DND-41 (cell line): Measurements from ENCODE around the gene MOXD1.

Experiments used
- ATAC-seq: fragments of 200-7000 bp; cut with Tn5 transposase; 3 replicates; pipeline ENCODE4 v1.9.1; 2021; ENCODE audit warnings: low read depth; ENCODE audit not compliant: insufficient read depth
- DNase-seq: peaks from one replicate; pipeline ENCODE4 v3.0.0-alpha.2; 2020
- H2AFZ ChIP-seq: 2 replicates; pipeline ENCODE4 v1.6.0; 2012; ENCODE audit warnings: low read depth, low read length
- H3K27ac ChIP-seq: 2 replicates; pipeline ENCODE4 v1.5.1; 2012; ENCODE audit warnings: low read length, inconsistent platforms
- H3K27me3 ChIP-seq: fragments of 200-600 bp; sonication (generic); 2 replicates; pipeline ENCODE4 v1.6.0; 2012; ENCODE audit warnings: low read length, mild to moderate bottlenecking, inconsistent platforms; ENCODE audit not compliant: insufficient read depth, poor library complexity
- H3K36me3 ChIP-seq: 2 replicates; pipeline ENCODE4 v1.5.1; 2012; ENCODE audit warnings: low read length, inconsistent platforms; ENCODE audit not compliant: insufficient read depth
- H3K4me1 ChIP-seq: 2 replicates; pipeline ENCODE4 v1.5.1; 2012; ENCODE audit warnings: mild to moderate bottlenecking, low read length; ENCODE audit not compliant: insufficient read depth
- H3K4me2 ChIP-seq: 2 replicates; pipeline ENCODE4 v1.6.0; 2012; ENCODE audit warnings: mild to moderate bottlenecking, moderate library complexity, low read length, inconsistent platforms; ENCODE audit not compliant: insufficient read depth
- H3K4me3 ChIP-seq, 2 experiments: fragments of 200-600 bp in 1 of 2; shearing (Covaris generic) in 1 of 2; 2 replicates each; pipeline ENCODE4 v1.5.1; 2012 to 2016; ENCODE audit warnings: inconsistent platforms in 2 of 2, low read length in 2 of 2, mild to moderate bottlenecking in 2 of 2, low read depth in 1 of 2, moderate library complexity in 1 of 2
- H3K79me2 ChIP-seq: 2 replicates; pipeline ENCODE4 v1.6.0; 2012; ENCODE audit warnings: low read length, inconsistent platforms; ENCODE audit not compliant: insufficient read depth
- H3K9ac ChIP-seq: 2 replicates; pipeline ENCODE4 v1.6.0; 2012; ENCODE audit warnings: low read depth, mild to moderate bottlenecking, inconsistent platforms, low read length, moderate library complexity
- H3K9me3 ChIP-seq: 2 replicates; pipeline ENCODE4 v1.5.1; 2012; ENCODE audit warnings: low read length, moderate library complexity, mild to moderate bottlenecking, inconsistent platforms; ENCODE audit not compliant: insufficient read depth, severe bottlenecking
- H4K20me1 ChIP-seq: 2 replicates; pipeline ENCODE4 v1.6.0; 2012; ENCODE audit warnings: low read length; ENCODE audit not compliant: insufficient read depth
- CTCF ChIP-seq: IDR thresholded peaks from 2 replicates; pipeline ENCODE4 v1.5.1; 2012; ENCODE audit warnings: borderline replicate concordance, low read length, moderate library complexity, mild to moderate bottlenecking; ENCODE audit not compliant: poor library complexity, severe bottlenecking; ENCODE audit errors: extremely low read depth
- EZH2 ChIP-seq: IDR thresholded peaks from 3 replicates; pipeline ENCODE4 v1.6.1; 2012; ENCODE audit warnings: borderline replicate concordance, low read depth, mild to moderate bottlenecking, moderate library complexity, low read length, inconsistent platforms; ENCODE audit not compliant: severe bottlenecking

MOXD1 gene

GRCh38 chr6:132412656-132413498 is 11.6 kb upstream of the MOXD1 start:
- no peak overlapping the region for H3K4me2 ChIP-seq

GRCh38 chr6:132411296-132411695 is 10.0 kb upstream of the MOXD1 start:
- Histone ChIP-seq H3K36me3 (no peaks in the 10 kb centered on the region), H3K27me3 (no peaks in the 10 kb centered on the region), H4K20me1 (no peaks in the 10 kb centered on the region), H3K4me1 (no peaks in the 10 kb centered on the region), H3K9me3 (no peaks in the 10 kb centered on the region), H2AFZ (no peak overlapping the region), H3K79me2 (no peaks in the 10 kb centered on the region), H3K4me3 (no peak overlapping the region), H3K27ac (no peak overlapping the region), H3K9ac (no peak overlapping the region), H3K4me2 (no peak overlapping the region)
- TF ChIP-seq EZH2 (no peak), CTCF (no peak)
- DNase-seq: no peak
- ATAC-seq: no peak

More at GRCh38 chr6:132412656-132413498, 11.6 kb upstream of the MOXD1 start:
- no peak overlapping the region for H2AFZ ChIP-seq
- DNase-seq: no peak
- no peak overlapping the region for H3K4me3 ChIP-seq
- no peaks in the 10 kb centered on the region for H4K20me1 ChIP-seq
- TF ChIP-seq EZH2 (no peak), CTCF (no peak)
- no peak overlapping the region for H3K27ac ChIP-seq
- no peaks in the 10 kb centered on the region for H3K4me1 ChIP-seq
- H3K9ac ChIP-seq: no peak overlapping the region
- no peak for ATAC-seq
- H3K9me3 ChIP-seq: no peaks in the 10 kb centered on the region
- no peaks in the 10 kb centered on the region for H3K27me3 ChIP-seq
- H3K36me3 ChIP-seq: no peaks in the 10 kb centered on the region
- no peaks in the 10 kb centered on the region for H3K79me2 ChIP-seq

GRCh38 chr6:132410830-132411229 is 9.6 kb upstream of the MOXD1 start:
- TF ChIP-seq EZH2 (no peak), CTCF (no peak)
- Histone ChIP-seq H3K27ac (no peak overlapping the region), H4K20me1 (no peaks in the 10 kb centered on the region), H3K9me3 (no peaks in the 10 kb centered on the region), H3K79me2 (no peaks in the 10 kb centered on the region), H2AFZ (no peak overlapping the region), H3K4me3 (no peak overlapping the region), H3K27me3 (no peaks in the 10 kb centered on the region), H3K4me2 (no peak overlapping the region), H3K36me3 (no peaks in the 10 kb centered on the region), H3K9ac (no peak overlapping the region), H3K4me1 (no peaks in the 10 kb centered on the region)
- DNase-seq (no peak), ATAC-seq (no peak)
